ENCODE measurements around the gene PSMD9.

- TF ChIP-seq POLR2AphosphoS5 (IDR thresholded peaks at IDR 0.05; ENCODE audit: low read depth) (no peak), CTCF (IDR thresholded peaks at IDR 0.05; ENCODE audit: insufficient read depth, low read length) (no peak)
Observed at GRCh38 chr12:121903202-121903601, 14.6 kb downstream of the PSMD9 start.
